NK-92 (cell line): ENCODE results near the gene PDE7B.

Experiments used
- DNase-seq: peaks from one replicate; lab custom pipeline; 2025; ENCODE audit not compliant: unreplicated experiment; lab: John Stamatoyannopoulos, UW

The PDE7B gene

GRCh38 chr6:136063096-136063495 is 211.6 kb downstream of the PDE7B start:
- DNase-seq = no peak

- DNase-seq = no peak
Observed at GRCh38 chr6:136066005-136066404, 214.5 kb downstream of the PDE7B start.

GRCh38 chr6:136067731-136068341 is 216.3 kb downstream of the PDE7B start:
- DNase-seq = no peak

GRCh38 chr6:136069119-136069518 is 217.6 kb downstream of the PDE7B start:
- DNase-seq = no peak

- no peak for DNase-seq
Observed at GRCh38 chr6:136070815-136071214, 219.3 kb downstream of the PDE7B start.

GRCh38 chr6:136072691-136073090 is 221.2 kb downstream of the PDE7B start:
- no peak for DNase-seq

GRCh38 chr6:136073216-136073615 is 221.7 kb downstream of the PDE7B start:
- DNase-seq = no peak

- DNase-seq = no peak
Observed at GRCh38 chr6:136076496-136076895, 225.0 kb downstream of the PDE7B start.

- no peak for DNase-seq
Observed at GRCh38 chr6:136077834-136078576, 226.5 kb downstream of the PDE7B start.

GRCh38 chr6:136079701-136080565 is 228.4 kb downstream of the PDE7B start:
- no peak for DNase-seq

GRCh38 chr6:136083540-136083939 is 232.0 kb downstream of the PDE7B start:
- DNase-seq = no peak

- DNase-seq = no peak
Observed at GRCh38 chr6:136084403-136084802, 232.9 kb downstream of the PDE7B start.

- DNase-seq = no peak
Observed at GRCh38 chr6:136085370-136086115, 234.0 kb downstream of the PDE7B start.

- no peak for DNase-seq
Observed at GRCh38 chr6:136086686-136087085, 235.2 kb downstream of the PDE7B start.

- no peak for DNase-seq
Observed at GRCh38 chr6:136087986-136088385, 236.5 kb downstream of the PDE7B start.

- no peak for DNase-seq
Observed at GRCh38 chr6:136088693-136089092, 237.2 kb downstream of the PDE7B start.

GRCh38 chr6:136089876-136090275 is 238.4 kb downstream of the PDE7B start:
- no peak for DNase-seq

- DNase-seq = no peak
Observed at GRCh38 chr6:136090929-136091328, 239.4 kb downstream of the PDE7B start.

- no peak for DNase-seq
Observed at GRCh38 chr6:136092897-136093296, 241.4 kb downstream of the PDE7B start.

GRCh38 chr6:136093835-136094234 is 242.3 kb downstream of the PDE7B start:
- DNase-seq = no peak

GRCh38 chr6:136094812-136095211 is 243.3 kb downstream of the PDE7B start:
- DNase-seq = no peak
